CD4-positive, alpha-beta T cell (primary cell): Measurements from ENCODE around the gene GBX1. TPM values are rescaled to one million over a fixed set of nuclear protein-coding genes. Genes with fewer than 3 reads are reported as not detected.

Experiments
- ATAC-seq: fragments of 200-7000 bp; cut with Tn5 transposase; one replicate; pipeline ENCODE4 v1.10.0; 2022; ENCODE audit warnings: mild to moderate bottlenecking; ENCODE audit not compliant: poor library complexity
- CTCF ChIA-PET: fragments of 350-600 bp; sonication (Branson Sonifier 250); formaldehyde crosslinking; loops from one replicate; lab custom pipeline; 2021; ENCODE audit warnings: antibody characterized with exemption, inconsistent platforms; lab: Charles Lee
- POLR2A ChIA-PET: fragments of 350-600 bp; sonication (Branson Sonifier 250); formaldehyde crosslinking; loops from one replicate; lab custom pipeline; 2021; ENCODE audit warnings: antibody characterized with exemption, inconsistent platforms; lab: Charles Lee
- DNase-seq, 14 experiments: peaks; one replicate each; pipeline ENCODE4 v3.0.0-alpha.2; 2013 to 2020; ENCODE audit warnings: mixed read lengths in 2 of 14
- H3K27ac ChIP-seq, 2 donors: one replicate each; pipeline versions ENCODE4 v1.5.1 to v1.7.0; 2013; ENCODE audit warnings: low read length in 2 of 2, low read depth in 1 of 2, mild to moderate bottlenecking in 1 of 2
- H3K27me3 ChIP-seq, 2 experiments: 1 replicate in 1 of 2; 2 replicates in 1 of 2; pipeline versions ENCODE4 v1.6.1 to v1.7.0; 2013; ENCODE audit warnings: low read length in 2 of 2, control low read depth in 1 of 2, mild to moderate bottlenecking in 1 of 2, moderate library complexity in 1 of 2; ENCODE audit not compliant: insufficient read depth in 2 of 2, control insufficient read depth in 1 of 2
- H3K36me3 ChIP-seq: one replicate; pipeline ENCODE4 v1.6.1; 2013; ENCODE audit warnings: low read length, control low read depth; ENCODE audit not compliant: insufficient read depth
- H3K4me1 ChIP-seq: one replicate; pipeline ENCODE4 v1.6.1; 2013; ENCODE audit warnings: low read length, control low read depth; ENCODE audit not compliant: insufficient read depth
- H3K4me3 ChIP-seq: one replicate; pipeline ENCODE4 v1.5.1; 2013; ENCODE audit warnings: mild to moderate bottlenecking, low read length, moderate library complexity
- H3K9me3 ChIP-seq, 2 experiments: 1 replicate in 1 of 2; 2 replicates in 1 of 2; pipeline versions ENCODE4 v1.6.1 to v1.7.0; 2013; ENCODE audit warnings: low read length in 2 of 2, mild to moderate bottlenecking in 2 of 2, control low read depth in 1 of 2, moderate library complexity in 1 of 2; ENCODE audit not compliant: control insufficient read depth in 1 of 2, insufficient read depth in 1 of 2
- H3K27ac Mint-ChIP-seq: one replicate; pipeline ENCODE4 v1.8.0; 2020; ENCODE audit warnings: mixed read lengths
- H3K27me3 Mint-ChIP-seq: one replicate; pipeline ENCODE4 v1.8.0; 2021; ENCODE audit warnings: mixed read lengths
- H3K36me3 Mint-ChIP-seq: one replicate; pipeline ENCODE4 v1.8.0; 2021; ENCODE audit warnings: low read depth, mixed read lengths
- H3K4me1 Mint-ChIP-seq: one replicate; pipeline ENCODE4 v1.8.0; 2021; ENCODE audit warnings: low read depth, mixed read lengths
- H3K4me3 Mint-ChIP-seq: one replicate; pipeline ENCODE4 v1.8.0; 2020; ENCODE audit warnings: mild to moderate bottlenecking, mixed read lengths
- H3K9me3 Mint-ChIP-seq: one replicate; pipeline ENCODE4 v1.8.0; 2020; ENCODE audit warnings: mixed read lengths
- intact Hi-C, 2 experiments: fragments of 100-400 bp; cut with DNase I in 1 of 2; cut with micrococcal nuclease in 1 of 2; formaldehyde crosslinking; loops; one replicate each; pipeline versions ENCODE4 v1.15.1 to v1.9.0; 2023 to 2025; cut with DNase I, micrococcal nuclease
- total RNA-seq, 174 experiments: library from RNA in 2 of 174; stranded (reverse) in 2 of 174; gene quantifications; one replicate each; pipeline ENCODE4 v1.2.3 and lab custom pipeline; 2021 to 2026
- TF ChIP-seq, protein P1 (sequence below): fragments of 200-600 bp; IDR thresholded peaks from one replicate; pipeline ENCODE4 v1.8.0; 2022; ENCODE audit warnings: antibody characterized with exemption, mild to moderate bottlenecking

The GBX1 gene
- total RNA-seq, 2 experiments from 2014 or later: not detected

DNA sequence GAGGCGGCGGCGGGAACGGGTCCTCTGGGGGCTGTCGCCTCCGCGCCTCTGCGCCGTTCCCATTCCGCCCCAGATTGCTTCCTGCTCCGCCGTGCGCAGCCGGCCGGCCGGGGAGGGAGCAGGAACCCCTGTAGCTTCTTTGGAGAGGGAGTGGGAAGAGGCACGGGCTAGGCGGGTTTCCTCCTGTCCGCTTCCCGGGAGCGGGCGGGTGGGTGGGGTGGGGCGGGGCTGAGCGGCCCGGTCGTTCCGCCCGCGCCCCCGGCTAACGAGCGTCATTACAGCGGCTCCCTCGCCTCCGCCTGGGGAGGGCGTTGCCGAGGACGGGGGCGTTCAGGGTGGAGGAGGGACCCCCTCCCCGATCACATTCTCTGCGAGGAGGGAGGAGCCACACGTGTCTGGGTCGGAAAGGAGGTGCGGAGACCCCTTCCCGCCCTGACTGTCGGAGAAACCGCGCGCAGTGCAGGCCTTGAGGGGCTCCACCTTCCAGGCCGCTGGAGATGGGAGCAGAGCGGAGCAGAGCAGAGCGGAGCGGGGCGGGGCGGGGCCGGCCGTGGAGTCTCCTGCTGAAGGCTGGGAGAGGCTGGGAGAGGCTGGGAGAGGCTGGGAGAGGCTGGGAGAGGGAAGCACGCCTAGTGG is 41.5 kb downstream of the GBX1 start:
- Histone ChIP-seq H3K4me1 (peaks cover 9% of the 10 kb centered on the region), H3K27me3 (no peaks in the 10 kb centered on the region), H3K36me3 (peaks cover 28% of the 10 kb centered on the region), H3K27ac (no peak overlapping the region), H3K9me3 (no peaks in the 10 kb centered on the region), H3K4me3 (no peak overlapping the region)
- DNase-seq: no peak
- CTCF ChIA-PET: no interaction called here
- POLR2A ChIA-PET: no interaction called here
- Mint-ChIP-seq H3K27ac (no peak overlapping the region), H3K36me3 (peaks cover 47% of the 10 kb centered on the region), H3K4me1 (peaks cover 6% of the 10 kb centered on the region), H3K9me3 (no peaks in the 10 kb centered on the region), H3K27me3 (no peaks in the 10 kb centered on the region), H3K4me3 (no peak overlapping the region)
- ATAC-seq: no peak
- intact Hi-C loops: no loop called here
- TF ChIP-seq, protein P1, sequence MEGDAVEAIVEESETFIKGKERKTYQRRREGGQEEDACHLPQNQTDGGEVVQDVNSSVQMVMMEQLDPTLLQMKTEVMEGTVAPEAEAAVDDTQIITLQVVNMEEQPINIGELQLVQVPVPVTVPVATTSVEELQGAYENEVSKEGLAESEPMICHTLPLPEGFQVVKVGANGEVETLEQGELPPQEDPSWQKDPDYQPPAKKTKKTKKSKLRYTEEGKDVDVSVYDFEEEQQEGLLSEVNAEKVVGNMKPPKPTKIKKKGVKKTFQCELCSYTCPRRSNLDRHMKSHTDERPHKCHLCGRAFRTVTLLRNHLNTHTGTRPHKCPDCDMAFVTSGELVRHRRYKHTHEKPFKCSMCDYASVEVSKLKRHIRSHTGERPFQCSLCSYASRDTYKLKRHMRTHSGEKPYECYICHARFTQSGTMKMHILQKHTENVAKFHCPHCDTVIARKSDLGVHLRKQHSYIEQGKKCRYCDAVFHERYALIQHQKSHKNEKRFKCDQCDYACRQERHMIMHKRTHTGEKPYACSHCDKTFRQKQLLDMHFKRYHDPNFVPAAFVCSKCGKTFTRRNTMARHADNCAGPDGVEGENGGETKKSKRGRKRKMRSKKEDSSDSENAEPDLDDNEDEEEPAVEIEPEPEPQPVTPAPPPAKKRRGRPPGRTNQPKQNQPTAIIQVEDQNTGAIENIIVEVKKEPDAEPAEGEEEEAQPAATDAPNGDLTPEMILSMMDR: no peak

DNA sequence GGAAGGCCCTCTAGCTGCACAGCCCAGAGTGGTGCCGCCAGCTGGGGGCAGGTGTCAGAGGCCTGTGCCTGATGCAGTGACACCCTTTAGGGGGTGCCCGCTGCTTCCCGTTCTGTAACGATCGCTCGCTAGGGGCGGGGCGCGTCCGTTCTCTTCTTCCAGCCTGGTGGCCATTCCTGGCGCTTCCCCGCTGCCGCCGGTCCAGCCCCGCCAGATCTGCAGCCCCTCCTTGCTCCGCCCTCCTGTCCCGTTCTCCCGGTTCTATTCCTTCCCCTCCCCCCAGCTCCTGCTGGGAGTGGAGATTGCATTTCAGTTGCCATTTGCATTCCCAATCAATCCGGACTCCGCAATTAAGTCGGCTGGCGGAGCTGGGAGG is 42.0 kb downstream of the GBX1 start:
- H3K36me3 Mint-ChIP-seq: peaks cover 47% of the 10 kb centered on the region
- no peaks in the 10 kb centered on the region for H3K9me3 ChIP-seq
- DNase-seq (no peak), ATAC-seq (no peak)
- no peaks in the 10 kb centered on the region for H3K27me3 ChIP-seq
- peaks cover 29% of the 10 kb centered on the region for H3K36me3 ChIP-seq
- no peak overlapping the region for H3K27ac ChIP-seq
- peaks cover 6% of the 10 kb centered on the region for H3K4me1 Mint-ChIP-seq
- peaks cover 9% of the 10 kb centered on the region for H3K4me1 ChIP-seq
- intact Hi-C loops: no loop called here
- TF ChIP-seq, protein P1: no peak
- ChIA-PET CTCF (no interaction called here), POLR2A (no interaction called here)
- H3K9me3 Mint-ChIP-seq: no peaks in the 10 kb centered on the region
- no peak overlapping the region for H3K27ac Mint-ChIP-seq
- H3K4me3 ChIP-seq: no peak overlapping the region
- H3K4me3 Mint-ChIP-seq: no peak overlapping the region
- no peaks in the 10 kb centered on the region for H3K27me3 Mint-ChIP-seq

DNA sequence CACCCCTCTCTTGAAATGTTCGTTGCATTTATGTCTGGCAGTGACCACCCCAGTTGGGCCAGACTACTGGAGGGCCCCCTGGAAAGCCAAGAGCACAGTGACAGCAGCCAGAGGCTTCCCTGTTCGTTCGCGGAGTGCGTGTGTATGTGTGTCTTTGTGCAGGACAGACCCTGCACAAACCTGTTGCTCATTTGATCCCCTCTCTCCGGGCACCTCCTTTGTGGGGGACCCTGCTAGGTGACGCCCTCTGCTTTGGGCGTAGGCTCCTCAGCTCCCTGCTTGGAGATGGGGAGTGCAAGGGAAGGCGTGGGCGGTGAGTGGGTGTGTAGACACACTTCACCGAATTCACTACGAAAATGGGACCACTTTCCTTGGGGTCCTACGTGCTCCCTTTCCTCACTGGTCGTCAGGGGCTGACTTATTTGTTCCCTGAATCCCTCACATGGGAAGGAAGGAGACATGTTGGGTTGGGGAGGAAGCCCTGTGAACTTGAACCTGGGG is 42.5 kb downstream of the GBX1 start:
- peaks cover 29% of the 10 kb centered on the region for H3K36me3 ChIP-seq
- Mint-ChIP-seq H3K36me3 (peaks cover 47% of the 10 kb centered on the region), H3K4me1 (peaks cover 6% of the 10 kb centered on the region), H3K27ac (no peak overlapping the region), H3K27me3 (no peaks in the 10 kb centered on the region), H3K4me3 (no peak overlapping the region), H3K9me3 (no peaks in the 10 kb centered on the region)
- POLR2A ChIA-PET: no interaction called here
- no peak overlapping the region for H3K4me3 ChIP-seq
- DNase-seq: no peak
- H3K27me3 ChIP-seq: no peaks in the 10 kb centered on the region
- ATAC-seq: no peak
- TF ChIP-seq, protein P1: no peak
- no peak overlapping the region for H3K27ac ChIP-seq
- intact Hi-C loops: loop anchor here (1.0 kb wide), 4 partner anchors 47 to 178 kb away; no protein-coding TSS in a partner anchor
- H3K4me1 ChIP-seq: peaks cover 9% of the 10 kb centered on the region
- no peaks in the 10 kb centered on the region for H3K9me3 ChIP-seq
- CTCF ChIA-PET: interaction anchor here (0.9 to 1.4 kb wide), 3 partner anchors 14 to 83 kb away, joined by 3 to 5 read pairs (median 3); no protein-coding TSS in a partner anchor
